GM21515 (cell line): ENCODE results near the gene SLC46A1.

Experiments used
- ATAC-seq: cut with Tn5 transposase; IDR thresholded peaks from one replicate; pipeline ENCODE4 v1.9.1; 2021; ENCODE audit not compliant: unreplicated experiment

Gene SLC46A1

GRCh38 chr17:28404461-28404811 is 1.6 kb downstream of the SLC46A1 start:
- ATAC-seq = no peak

GRCh38 chr17:28404007-28404406 is 2.0 kb downstream of the SLC46A1 start:
- no peak for ATAC-seq

GRCh38 chr17:28402844-28403243 is 3.2 kb downstream of the SLC46A1 start:
- no peak for ATAC-seq

GRCh38 chr17:28402224-28402630 is 3.8 kb downstream of the SLC46A1 start:
- no peak for ATAC-seq

- no peak for ATAC-seq
Observed at GRCh38 chr17:28399808-28400207, 6.2 kb downstream of the SLC46A1 start.

GRCh38 chr17:28398280-28398981 is 7.6 kb downstream of the SLC46A1 start:
- no peak for ATAC-seq

GRCh38 chr17:28397687-28398279 is 8.2 kb downstream of the SLC46A1 start:
- no peak for ATAC-seq

GRCh38 chr17:28397275-28397674 is 8.7 kb downstream of the SLC46A1 start:
- ATAC-seq = no peak

- no peak for ATAC-seq
Observed at GRCh38 chr17:28396635-28397239, 9.3 kb downstream of the SLC46A1 start.

GRCh38 chr17:28395968-28396367 is 10.0 kb downstream of the SLC46A1 start:
- ATAC-seq = no peak

- no peak for ATAC-seq
Observed at GRCh38 chr17:28395426-28395825, 10.6 kb downstream of the SLC46A1 start.

GRCh38 chr17:28394337-28395116 is 11.5 kb downstream of the SLC46A1 start:
- no peak for ATAC-seq

GRCh38 chr17:28392491-28392890 is 13.5 kb downstream of the SLC46A1 start:
- no peak for ATAC-seq

GRCh38 chr17:28391401-28391800 is 14.6 kb downstream of the SLC46A1 start:
- ATAC-seq = no peak

- ATAC-seq = no peak
Observed at GRCh38 chr17:28390984-28391383, 15.0 kb downstream of the SLC46A1 start.

GRCh38 chr17:28390563-28390962 is 15.4 kb downstream of the SLC46A1 start:
- ATAC-seq = no peak

GRCh38 chr17:28390141-28390540 is 15.9 kb downstream of the SLC46A1 start:
- ATAC-seq = no peak

- no peak for ATAC-seq
Observed at GRCh38 chr17:28388106-28388505, 17.9 kb downstream of the SLC46A1 start.

GRCh38 chr17:28386391-28386790 is 19.6 kb downstream of the SLC46A1 start:
- no peak for ATAC-seq

- ATAC-seq = no peak
Observed at GRCh38 chr17:28385406-28385805, 20.6 kb downstream of the SLC46A1 start.

GRCh38 chr17:28385037-28385400 is 21.0 kb downstream of the SLC46A1 start:
- no peak for ATAC-seq
